NB4 (cell line): ENCODE measurements around the gene MPDZ.

ENCODE experiments used
- MAX ChIP-seq: IDR thresholded peaks from 2 replicates; pipeline ENCODE4 v1.6.1; 2011; ENCODE audit warnings: low read depth, low read length
- MYC ChIP-seq: IDR thresholded peaks from 2 replicates; pipeline ENCODE4 v1.6.1; 2011; ENCODE audit warnings: low read depth, low read length
- POLR2A ChIP-seq: IDR thresholded peaks from 2 replicates; pipeline ENCODE4 v1.6.1; 2011; ENCODE audit warnings: mild to moderate bottlenecking; ENCODE audit not compliant: insufficient read length; ENCODE audit errors: extremely low read depth
- TF ChIP-seq, protein P1 (sequence below): IDR thresholded peaks from one replicate; pipeline ENCODE4 v1.5.1; 2012; ENCODE audit warnings: low read depth, low read length

DNA sequence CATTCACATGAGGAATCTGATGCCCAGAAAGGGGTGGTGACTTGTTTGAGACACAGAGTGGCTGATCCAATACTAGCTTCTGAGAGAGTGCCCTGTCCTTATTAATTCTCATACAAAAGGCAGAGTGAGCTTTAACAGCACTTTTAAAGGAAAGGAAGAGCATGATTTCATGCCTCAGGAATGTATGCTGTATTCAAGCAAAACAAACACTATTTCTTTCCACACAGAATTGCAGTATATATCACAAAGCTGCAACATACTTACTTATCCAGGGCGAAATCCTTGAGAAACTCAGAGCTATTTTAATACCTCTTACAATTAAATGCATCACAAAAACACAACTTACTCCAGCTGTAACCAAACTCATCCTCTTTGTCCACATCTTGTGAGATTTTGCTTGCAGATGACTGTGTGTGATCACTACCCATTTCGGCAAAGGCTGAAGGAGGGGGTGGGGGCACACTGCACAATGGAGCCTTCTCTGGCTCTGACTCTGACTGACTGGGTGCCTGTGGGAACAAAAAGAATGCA, 139.8 kb downstream of the MPDZ start:
- TF ChIP-seq, protein P1, sequence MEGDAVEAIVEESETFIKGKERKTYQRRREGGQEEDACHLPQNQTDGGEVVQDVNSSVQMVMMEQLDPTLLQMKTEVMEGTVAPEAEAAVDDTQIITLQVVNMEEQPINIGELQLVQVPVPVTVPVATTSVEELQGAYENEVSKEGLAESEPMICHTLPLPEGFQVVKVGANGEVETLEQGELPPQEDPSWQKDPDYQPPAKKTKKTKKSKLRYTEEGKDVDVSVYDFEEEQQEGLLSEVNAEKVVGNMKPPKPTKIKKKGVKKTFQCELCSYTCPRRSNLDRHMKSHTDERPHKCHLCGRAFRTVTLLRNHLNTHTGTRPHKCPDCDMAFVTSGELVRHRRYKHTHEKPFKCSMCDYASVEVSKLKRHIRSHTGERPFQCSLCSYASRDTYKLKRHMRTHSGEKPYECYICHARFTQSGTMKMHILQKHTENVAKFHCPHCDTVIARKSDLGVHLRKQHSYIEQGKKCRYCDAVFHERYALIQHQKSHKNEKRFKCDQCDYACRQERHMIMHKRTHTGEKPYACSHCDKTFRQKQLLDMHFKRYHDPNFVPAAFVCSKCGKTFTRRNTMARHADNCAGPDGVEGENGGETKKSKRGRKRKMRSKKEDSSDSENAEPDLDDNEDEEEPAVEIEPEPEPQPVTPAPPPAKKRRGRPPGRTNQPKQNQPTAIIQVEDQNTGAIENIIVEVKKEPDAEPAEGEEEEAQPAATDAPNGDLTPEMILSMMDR: no peak
- no peak for TF ChIP-seq POLR2A
- no peak for TF ChIP-seq MAX
- TF ChIP-seq MYC: no peak
